Transverse colon (tissue), 4 donors: ENCODE measurements around the gene TCF23. TPM values are rescaled to one million over a fixed set of nuclear protein-coding genes. Genes with fewer than 3 reads are reported as not detected.

Source experiments
- DNase-seq: peaks from one replicate; pipeline ENCODE4 v3.0.0-alpha.2; 2019
- H3K27ac ChIP-seq, 4 donors: fragments of 200-600 bp; sonication (generic); 2 replicates each; pipeline ENCODE4 v1.5.1; 2016 to 2018; ENCODE audit warnings: inconsistent platforms in 4 of 4
- H3K27me3 ChIP-seq: fragments of 200-600 bp; sonication (generic); 2 replicates; pipeline ENCODE4 v1.5.1; 2017; ENCODE audit warnings: inconsistent platforms
- H3K36me3 ChIP-seq, 4 donors: fragments of 200-600 bp; sonication (generic); 2 replicates each; pipeline ENCODE4 v1.5.1; 2017 to 2019; ENCODE audit warnings: inconsistent platforms in 4 of 4
- H3K4me1 ChIP-seq, 4 donors: fragments of 200-600 bp; sonication (generic); 2 replicates each; pipeline ENCODE4 v1.5.1; 2017 to 2020; ENCODE audit warnings: inconsistent platforms in 4 of 4
- H3K4me3 ChIP-seq, 4 donors: fragments of 200-600 bp; sonication (generic); 1 replicate in 1 of 4; 2 replicates in 3 of 4; pipeline versions ENCODE4 v1.5.1 to v1.6.1; 2017 to 2019; ENCODE audit warnings: inconsistent platforms in 4 of 4
- H3K9me3 ChIP-seq, 2 donors: fragments of 200-600 bp; sonication (generic); 2 replicates each; pipeline ENCODE4 v1.5.1; 2017 to 2019; ENCODE audit warnings: inconsistent platforms in 2 of 2
- CTCF ChIP-seq, 5 experiments: fragments of 200-600 bp in 3 of 5; fragments of 450-650 bp in 2 of 5; sonication (generic) in 3 of 5; IDR thresholded peaks; 1 replicate in 2 of 5; 2 replicates in 3 of 5; pipeline ENCODE4 v1.5.1; 2016 to 2017; ENCODE audit warnings: antibody characterized with exemption in 5 of 5, inconsistent platforms in 3 of 5, mild to moderate bottlenecking in 2 of 5, moderate library complexity in 1 of 5
- EP300 ChIP-seq: sonication (generic); formaldehyde crosslinking; IDR thresholded peaks from one replicate; pipeline ENCODE4 v1.6.1; 2017; ENCODE audit warnings: antibody characterized with exemption, low read depth
- POLR2A ChIP-seq: fragments of 450-650 bp; IDR thresholded peaks from one replicate; pipeline ENCODE4 v1.6.1; 2016; ENCODE audit warnings: antibody characterized with exemption, mild to moderate bottlenecking, moderate library complexity
- POLR2AphosphoS5 ChIP-seq, 3 donors: sonication (generic); formaldehyde crosslinking; IDR thresholded peaks; one replicate each; pipeline ENCODE4 v1.6.1; 2016; ENCODE audit warnings: antibody characterized with exemption in 3 of 3
- WGBS, 2 donors: methylation state at CpG; one replicate each; pipeline ENCODE4 v1.1.5; 2018; ENCODE audit warnings: low coverage in 1 of 2; 5-methylcytosine and 5-hydroxymethylcytosine counted together
- in situ Hi-C, 4 donors: fragments of 200-750 bp; cut with MboI; loops; one replicate each; pipeline versions ENCODE4 v1.15.0 to v1.15.1; 2017; ENCODE audit warnings: low sequenced_read_pairs in 3 of 4, low pct_ligation_motif_present in 1 of 4, low pct_unique_long_range_greater_than_20kb in 1 of 4
- intact Hi-C: fragments of 100-400 bp; cut with DNase I; formaldehyde crosslinking; loops from one replicate; pipeline ENCODE4 v1.15.1; 2023; ENCODE audit warnings: low total_unique reads
- total RNA-seq, 4 donors: library from RNA; depleted of rRNA; stranded (reverse); fragments of >200 nt; gene quantifications; one replicate each; pipeline ENCODE4 v1.1.0, GENCODE V29; 2016

The TCF23 gene
- total RNA-seq, 4 donors from 2014 or later = not detected

DNA sequence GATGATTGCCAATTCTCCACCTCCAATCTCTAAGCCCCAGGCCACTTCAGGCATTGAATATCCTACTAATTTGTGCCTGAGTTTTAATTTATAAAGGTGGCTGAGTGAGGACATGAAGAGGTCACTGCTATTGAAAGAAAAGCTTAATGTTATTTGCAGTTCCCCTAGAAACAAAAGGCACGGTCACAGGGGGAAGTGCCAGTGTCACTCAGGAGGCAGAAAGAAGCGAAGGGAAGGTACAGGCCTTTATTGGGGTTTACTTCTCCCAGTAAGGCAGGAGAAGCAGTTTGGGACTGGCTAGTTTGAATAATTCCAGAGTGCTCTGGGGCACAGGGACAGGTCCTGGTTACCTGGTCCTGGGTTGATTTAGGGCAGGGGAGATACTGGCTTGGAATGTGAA lies 26.9 kb upstream of the TCF23 start:
- in situ Hi-C loops (loop anchor here in 1 of 4 donors (25.0 kb wide), 1 partner anchor 90 kb away; the partner anchor contains the start of genes ATRAID, CAD and SLC5A6), intact Hi-C loops (no loop called here)
- TF ChIP-seq CTCF (IDR thresholded peaks at IDR 0.05) (no peak), POLR2AphosphoS5 (IDR thresholded peaks at IDR 0.05) (no peak), EP300 (no peak), POLR2A (no peak)
- H3K9me3 ChIP-seq = no peaks in the 10 kb centered on the region
- H3K27me3 ChIP-seq = peaks cover 43% of the 10 kb centered on the region
- H3K27ac ChIP-seq = no peak overlapping the region
- H3K4me3 ChIP-seq = no peak overlapping the region
- DNase-seq = no peak
- H3K4me1 ChIP-seq = peaks cover 4 to 14% (median 11%) of the 10 kb centered on the region in 4 donors
- no peaks in the 10 kb centered on the region for H3K36me3 ChIP-seq
- 83 to 86% methylated on average over 2 of the region's 2 CpGs for WGBS, 2 donors

DNA sequence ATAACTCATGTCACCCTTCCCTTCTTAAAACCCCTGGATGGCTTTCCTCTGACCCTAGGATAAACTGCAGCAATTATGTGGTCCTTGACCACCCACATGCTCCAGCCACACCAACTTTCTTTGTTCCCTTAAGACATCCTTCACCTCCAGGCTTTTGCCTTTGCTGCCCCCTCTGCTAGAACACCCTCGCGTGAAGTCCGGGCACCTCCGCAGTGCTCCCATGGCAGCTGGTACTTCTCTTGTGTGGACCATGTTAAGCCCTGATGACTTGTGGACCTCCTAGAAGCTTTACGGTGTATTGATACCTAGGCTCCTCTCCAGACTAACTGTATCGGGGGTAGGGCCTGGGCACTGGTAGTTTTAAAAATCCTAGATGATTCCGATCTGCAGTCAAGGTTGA lies 26.0 kb upstream of the TCF23 start:
- Histone ChIP-seq H3K4me1 (peaks cover 4 to 14% (median 11%) of the 10 kb centered on the region in 4 donors), H3K27me3 (peaks cover 34% of the 10 kb centered on the region), H3K4me3 (no peak overlapping the region), H3K27ac (no peak overlapping the region), H3K9me3 (no peaks in the 10 kb centered on the region), H3K36me3 (no peaks in the 10 kb centered on the region)
- 88 to 89% methylated on average over 4 to 6 of the region's 7 CpGs for WGBS, 2 donors
- no peak for DNase-seq
- no peak for TF ChIP-seq EP300
- TF ChIP-seq POLR2A = no peak
- no peak for TF ChIP-seq POLR2AphosphoS5 (IDR thresholded peaks at IDR 0.05)
- no peak for TF ChIP-seq CTCF (IDR thresholded peaks at IDR 0.05)
- intact Hi-C loops (no loop called here), in situ Hi-C loops (loop anchor here in 1 of 4 donors (25.0 kb wide), 1 partner anchor 90 kb away; the partner anchor contains the start of genes ATRAID, CAD and SLC5A6)

- peak; percentile 77 for DNase-seq
- peaks cover 27% of the 10 kb centered on the region for H3K27me3 ChIP-seq
- peaks cover 1 to 10% (median 8%) of the 10 kb centered on the region in 4 donors for H3K4me1 ChIP-seq
- intact Hi-C loops (no loop called here), in situ Hi-C loops (loop anchor here in 1 of 4 donors (25.0 kb wide), 1 partner anchor 89 kb away; the partner anchor contains the start of genes ATRAID, CAD and SLC5A6)
- WGBS, 2 donors = 6 to 55% methylated on average over 2 to 37 of the region's 47 CpGs
- no peak for TF ChIP-seq CTCF (IDR thresholded peaks at IDR 0.05)
- peak; percentile 32 for TF ChIP-seq POLR2A
- TF ChIP-seq POLR2AphosphoS5 (IDR thresholded peaks at IDR 0.05) = no peak
- TF ChIP-seq EP300 = no peak
- peak within 1 kb of the TSS; percentile 3 to 61 (median 40) for H3K4me3 ChIP-seq
- H3K27ac ChIP-seq = peak within 1 kb of the TSS in 3 of 4 donors; percentile 7 to 38 (median 8)
- no peaks in the 10 kb centered on the region for H3K36me3 ChIP-seq
- no peaks in the 10 kb centered on the region for H3K9me3 ChIP-seq
These were observed 25.3 kb upstream of the TCF23 start, which contains the start of gene ABHD1 for GRCh38 chr2:27123302-27124150. Gene ABHD1 (plus strand): TSS chr2:27123815. CDS start chr2:27123949, 134 bp downstream.

- in situ Hi-C loops = no loop called here
These were observed 23.7 kb upstream of the TCF23 start for GRCh38 chr2:27125104-27125503.

More at GRCh38 chr2:27125104-27125503, 23.7 kb upstream of the TCF23 start:
- H3K4me3 ChIP-seq = no peak overlapping the region
- TF ChIP-seq EP300 = no peak
- no peak overlapping the region for H3K27ac ChIP-seq
- no peak for DNase-seq
- WGBS, 2 donors = 67 to 93% methylated on average over 1 to 3 of the region's 3 CpGs
- peaks cover 0 to 9% (median 6%) of the 10 kb centered on the region in 4 donors for H3K4me1 ChIP-seq
- no peaks in the 10 kb centered on the region for H3K9me3 ChIP-seq
- intact Hi-C loops = no loop called here
- H3K36me3 ChIP-seq = no peaks in the 10 kb centered on the region
- peaks cover 11% of the 10 kb centered on the region for H3K27me3 ChIP-seq
